Posterior cingulate gyrus (tissue), 11 donors: ENCODE results near the gene ACER3.
"Not testable (repeated sequence)": the region's sequence is repeated elsewhere in the genome, so short reads cannot be mapped to it uniquely, and the experiment has no call there.

ENCODE experiments used
- DNase-seq, 10 donors: peaks; one replicate each; pipeline versions ENCODE4 v3.0.0 to v3.0.0-alpha.2; 2020 to 2021; ENCODE audit warnings: mixed read lengths in 3 of 10
- intact Hi-C: fragments of 100-400 bp; cut with DNase I; formaldehyde crosslinking; loops from one replicate; pipeline ENCODE4 v1.15.1; 2023

The ACER3 gene

GRCh38 chr11:76835928-76836612 is 24.6 kb upstream of the ACER3 start:
- intact Hi-C loops: no loop called here
- DNase-seq: peak in 6 of 10 donors; percentile 36 to 88 (median 55)

DNA sequence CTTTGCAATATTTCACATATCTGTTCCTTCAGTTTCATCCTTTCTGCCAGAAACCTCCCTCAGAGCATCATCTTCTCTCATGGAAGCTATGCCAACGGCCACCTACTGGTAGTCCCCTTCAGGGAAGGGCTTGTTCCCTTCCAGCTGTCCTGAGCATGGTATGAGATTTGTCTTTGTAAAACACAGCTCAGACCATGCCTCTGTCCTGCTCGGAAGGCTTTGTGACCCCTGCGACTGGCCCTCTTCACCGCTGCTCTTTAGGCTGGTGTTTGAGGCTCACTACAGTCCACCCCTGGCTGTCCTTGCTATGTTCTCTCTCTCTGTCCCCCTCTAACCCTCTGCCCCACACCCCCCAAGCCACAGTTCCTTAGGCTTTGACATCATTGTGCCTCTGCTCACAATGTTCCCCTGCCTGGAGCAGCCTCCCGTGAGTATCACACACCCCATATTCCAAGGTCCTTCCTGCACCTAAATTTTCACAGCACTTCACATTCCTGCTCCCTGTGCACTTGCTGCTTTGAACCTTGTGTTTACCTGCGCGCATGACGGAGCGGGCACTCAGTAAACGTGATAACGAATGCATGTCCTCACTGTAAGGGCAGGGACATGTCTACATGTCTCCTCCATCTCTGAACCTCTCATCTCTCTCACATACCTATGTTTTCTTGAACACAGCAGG is 24.0 kb upstream of the ACER3 start:
- intact Hi-C loops: no loop called here
- DNase-seq: no peak

DNA sequence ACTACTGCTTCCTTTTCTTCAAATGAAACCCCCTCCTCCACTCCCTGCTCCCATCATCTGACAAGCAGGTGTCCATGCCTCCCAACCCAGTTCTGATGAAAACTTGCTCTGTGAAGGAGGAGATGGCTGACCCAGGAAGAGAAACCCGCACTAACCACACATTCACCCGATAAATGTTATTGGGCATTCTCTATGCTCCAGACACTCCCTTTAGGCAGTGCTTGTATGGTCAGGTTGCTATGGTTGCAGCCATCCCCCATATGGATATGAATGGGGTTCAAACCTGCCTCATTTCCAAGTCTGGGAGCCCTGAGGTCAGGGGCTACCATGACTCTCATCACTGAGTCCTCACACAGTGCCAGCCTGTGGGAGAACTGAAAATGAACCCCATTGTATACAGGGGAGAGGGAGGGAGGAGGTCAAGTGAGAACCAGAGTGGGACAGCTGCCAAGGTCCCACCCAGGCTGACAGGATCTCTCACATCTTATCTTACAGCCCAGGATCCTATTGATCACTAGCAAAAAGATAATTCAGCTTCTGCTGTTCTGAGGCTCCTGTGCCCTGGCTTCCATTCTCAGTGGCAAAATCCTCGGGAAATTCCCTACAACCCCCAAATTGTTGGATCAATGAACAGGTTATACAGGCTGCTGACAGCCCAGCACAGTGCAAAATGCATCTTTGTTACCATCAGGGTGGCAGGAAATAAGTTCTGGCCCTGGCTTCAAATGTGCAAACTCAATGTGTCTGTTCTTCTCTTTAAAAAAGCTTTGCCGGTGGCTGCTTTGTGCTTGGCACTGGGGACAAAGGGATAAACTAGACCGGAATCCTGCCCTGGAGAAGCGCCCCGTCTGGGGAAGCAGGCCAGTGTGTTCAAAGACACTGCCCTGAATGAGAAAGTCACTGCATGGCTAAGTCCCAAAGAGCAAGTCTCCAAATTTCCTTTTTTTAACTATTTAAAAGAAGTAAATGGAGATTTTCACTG is 22.7 kb upstream of the ACER3 start:
- intact Hi-C loops: no loop called here
- peak in 4 of 10 donors; percentile 22 to 85 (median 56) for DNase-seq

DNA sequence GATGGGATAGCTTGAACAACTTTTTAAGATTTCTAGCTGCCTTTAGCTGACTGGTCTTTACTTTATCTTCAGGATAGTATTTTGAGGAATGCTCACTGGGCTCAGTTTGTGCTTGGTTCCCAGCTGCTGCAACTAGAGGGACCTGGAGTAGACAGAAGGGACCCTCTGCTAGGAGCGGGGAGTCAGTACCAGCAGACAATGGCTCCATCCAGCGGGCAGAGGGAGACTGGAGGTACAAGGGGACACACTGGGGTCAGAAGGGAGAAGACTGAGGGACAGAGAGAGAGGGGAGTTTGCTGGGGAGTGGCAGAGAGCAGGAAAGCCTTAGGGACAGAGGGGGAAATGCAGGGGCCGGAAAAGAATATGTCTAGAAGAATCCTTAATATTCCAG is 22.0 kb upstream of the ACER3 start:
- DNase-seq: peak in 1 of 10 donors; percentile 59
- intact Hi-C loops: no loop called here

- DNase-seq: no peak
- intact Hi-C loops: no loop called here
These were observed 21.4 kb upstream of the ACER3 start for GRCh38 chr11:76839311-76839710.

DNA sequence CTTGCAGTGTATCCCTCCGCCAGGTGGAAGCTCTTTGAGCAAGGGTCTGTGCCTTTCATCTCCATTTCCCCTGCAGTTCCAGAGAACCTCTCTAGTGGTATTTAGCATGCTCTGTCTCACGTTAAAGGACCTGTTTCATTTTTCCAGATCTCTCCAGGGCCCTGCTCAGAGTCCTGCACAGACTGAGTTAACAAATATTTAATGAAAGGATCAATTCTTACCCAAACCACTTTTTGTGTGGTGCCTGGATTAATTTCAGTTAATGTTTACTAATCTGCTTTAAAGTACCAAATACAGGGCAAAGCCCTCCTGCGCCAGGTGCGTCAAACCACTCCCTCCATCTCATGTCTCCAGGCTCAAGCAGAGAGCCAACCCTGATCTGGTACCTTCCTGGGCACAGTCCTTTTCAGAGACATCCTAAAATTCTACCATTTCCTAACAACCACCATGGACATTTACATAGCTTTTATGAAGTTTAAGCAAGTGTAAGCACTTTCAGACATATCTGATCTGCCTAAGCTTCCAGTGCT is 18.7 kb upstream of the ACER3 start:
- no peak for DNase-seq
- intact Hi-C loops: no loop called here

- DNase-seq: no peak
These were observed 16.8 kb upstream of the ACER3 start for GRCh38 chr11:76843907-76844306.

DNA sequence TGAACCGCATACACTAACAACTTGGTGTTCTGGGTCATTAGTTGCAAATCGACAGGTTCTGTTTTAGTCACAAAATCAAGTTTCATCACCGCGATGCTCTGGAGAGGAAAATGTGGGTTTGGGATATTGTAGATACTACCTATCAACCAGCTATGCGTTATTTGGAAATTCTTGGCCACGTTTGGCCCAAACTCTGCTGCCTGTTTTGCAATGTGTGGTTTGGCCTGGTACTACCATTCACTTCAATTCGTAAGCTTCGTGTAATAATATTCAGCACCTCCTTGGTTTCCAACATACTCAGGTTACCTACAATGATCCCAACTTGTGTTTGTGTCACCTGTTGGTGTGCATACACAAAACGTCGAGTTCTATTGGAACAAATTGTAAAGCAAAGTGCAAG is 16.2 kb upstream of the ACER3 start:
- no peak for DNase-seq

More at GRCh38 chr11:76843907-76844306, 16.8 kb upstream of the ACER3 start:
- intact Hi-C loops: no loop called here

DNA sequence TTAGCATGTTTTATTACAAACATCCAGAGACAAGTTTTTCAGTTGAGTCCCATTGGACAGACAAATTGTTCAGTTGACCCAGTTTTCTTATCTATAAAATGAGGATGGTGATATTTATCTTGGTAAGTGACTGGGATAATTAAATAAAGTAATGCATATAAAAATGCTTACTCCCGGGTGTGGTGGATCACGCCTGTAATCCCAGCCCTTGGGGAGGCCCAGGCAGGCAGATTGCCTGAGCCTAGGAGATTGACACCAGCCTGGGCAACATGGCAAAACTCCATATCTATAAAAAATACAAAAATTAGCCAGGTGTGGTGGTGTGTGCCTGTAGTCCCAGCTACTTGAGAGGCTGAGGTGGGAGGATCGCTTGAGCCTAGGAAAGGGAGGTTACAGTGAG is 15.6 kb upstream of the ACER3 start:
- intact Hi-C loops: no loop called here
- no peak for DNase-seq

More for the DNA sequence above, 16.2 kb upstream of the ACER3 start:
- intact Hi-C loops: no loop called here

DNA sequence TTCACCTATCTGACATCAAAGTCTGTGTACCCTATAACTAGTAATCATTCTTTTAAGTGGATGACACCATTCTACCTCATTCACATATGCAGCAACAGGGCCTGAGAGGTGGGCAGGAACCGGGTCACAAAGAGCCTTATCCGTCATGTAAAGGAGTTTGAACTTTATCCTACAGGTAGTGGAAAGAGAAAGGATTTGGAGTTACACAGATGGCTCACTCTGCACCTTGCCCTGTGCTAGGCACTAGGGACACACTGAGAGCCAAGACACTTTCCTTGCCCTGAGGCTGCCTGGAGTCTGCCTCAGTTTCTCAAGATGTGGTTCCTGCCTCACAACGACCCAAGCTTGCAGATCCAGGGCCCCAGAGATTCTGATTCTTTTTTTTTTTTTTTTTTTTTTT is 14.3 kb upstream of the ACER3 start:
- no peak for DNase-seq
- intact Hi-C loops: no loop called here

DNA sequence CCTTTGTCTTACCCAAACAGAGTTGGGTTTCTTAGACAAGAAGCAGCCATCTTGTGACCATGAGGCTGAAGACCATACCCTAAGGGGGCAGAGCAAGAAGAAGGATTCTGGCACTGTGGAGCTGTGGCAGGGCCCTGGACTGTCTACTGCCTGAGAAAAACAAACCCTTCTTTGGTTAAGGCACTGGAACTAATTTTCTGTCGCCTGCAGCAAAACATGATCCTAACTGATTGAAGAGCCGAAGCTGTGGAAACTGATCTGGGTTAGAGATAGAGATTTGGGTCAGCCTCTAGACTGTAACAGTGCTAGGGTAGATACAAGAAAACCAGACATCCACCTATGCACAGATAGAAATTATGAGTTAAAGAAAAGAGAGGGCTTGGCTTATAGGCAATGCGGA is 11.3 kb upstream of the ACER3 start:
- DNase-seq: no peak
- intact Hi-C loops: no loop called here

GRCh38 chr11:76850130-76850529 is 10.6 kb upstream of the ACER3 start:
- intact Hi-C loops: no loop called here
- DNase-seq: no peak

GRCh38 chr11:76850815-76851214 is 9.9 kb upstream of the ACER3 start:
- DNase-seq: peak in 1 of 10 donors; percentile 62
- intact Hi-C loops: no loop called here

- DNase-seq: no peak
- intact Hi-C loops: no loop called here
These were observed 6.0 kb upstream of the ACER3 start for GRCh38 chr11:76854709-76855108.

DNA sequence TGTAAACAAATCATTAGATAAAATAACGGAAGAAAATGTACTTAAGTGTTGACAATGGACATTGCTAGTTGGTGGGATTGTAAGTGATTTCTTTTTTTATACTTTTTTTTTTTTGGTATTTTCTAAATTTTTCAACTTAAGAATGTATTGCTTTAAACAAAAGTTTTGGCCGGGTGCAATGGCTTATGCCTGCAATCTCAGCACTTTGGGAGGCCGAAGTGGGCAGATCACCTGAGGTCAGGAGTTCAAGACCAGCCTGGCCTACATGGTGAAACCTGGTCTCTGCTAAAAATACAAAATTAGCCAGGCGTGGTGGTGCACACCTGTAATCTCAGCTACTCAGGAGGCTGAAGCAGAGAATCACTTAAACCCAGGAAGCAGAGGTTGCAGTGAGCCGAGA is 5.0 kb upstream of the ACER3 start:
- peak in 1 of 10 donors; percentile 62 for DNase-seq
- intact Hi-C loops: not testable (repeated sequence)

- intact Hi-C loops: no loop called here
- no peak for DNase-seq
These were observed 4.6 kb upstream of the ACER3 start for GRCh38 chr11:76856106-76856505.

- no peak for DNase-seq
- intact Hi-C loops: no loop called here
These were observed 4.1 kb upstream of the ACER3 start for GRCh38 chr11:76856571-76856970.

DNA sequence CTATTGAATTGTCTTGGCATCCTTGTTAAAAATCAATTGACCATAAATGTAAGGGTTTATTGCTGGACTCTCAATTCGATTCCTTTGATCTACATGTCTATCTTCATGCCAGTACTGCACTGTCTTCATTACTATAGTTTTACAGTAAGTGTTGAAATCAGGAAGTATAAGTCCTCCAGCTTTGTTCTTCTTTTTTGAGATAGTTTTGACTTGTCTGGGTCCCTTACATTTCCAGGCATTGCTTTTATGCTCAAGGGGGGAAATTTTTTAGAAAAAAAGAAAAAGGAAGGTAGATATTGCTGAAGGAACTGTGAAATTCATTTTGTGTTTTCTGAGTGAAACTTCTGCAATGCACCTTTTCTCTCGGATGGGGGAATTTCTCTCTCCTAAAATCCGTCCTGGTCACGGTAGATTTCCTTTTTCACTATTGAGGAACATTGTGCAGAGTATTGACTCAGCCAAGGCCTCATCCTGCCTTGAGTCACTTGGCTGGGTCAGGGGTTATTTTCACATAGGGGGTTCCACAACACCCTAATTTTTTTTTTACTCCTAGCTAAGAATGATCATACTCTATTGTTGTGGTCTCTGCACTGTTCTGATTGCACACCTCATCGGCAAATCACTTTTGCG is 2.8 kb upstream of the ACER3 start:
- intact Hi-C loops: no loop called here
- no peak for DNase-seq

DNA sequence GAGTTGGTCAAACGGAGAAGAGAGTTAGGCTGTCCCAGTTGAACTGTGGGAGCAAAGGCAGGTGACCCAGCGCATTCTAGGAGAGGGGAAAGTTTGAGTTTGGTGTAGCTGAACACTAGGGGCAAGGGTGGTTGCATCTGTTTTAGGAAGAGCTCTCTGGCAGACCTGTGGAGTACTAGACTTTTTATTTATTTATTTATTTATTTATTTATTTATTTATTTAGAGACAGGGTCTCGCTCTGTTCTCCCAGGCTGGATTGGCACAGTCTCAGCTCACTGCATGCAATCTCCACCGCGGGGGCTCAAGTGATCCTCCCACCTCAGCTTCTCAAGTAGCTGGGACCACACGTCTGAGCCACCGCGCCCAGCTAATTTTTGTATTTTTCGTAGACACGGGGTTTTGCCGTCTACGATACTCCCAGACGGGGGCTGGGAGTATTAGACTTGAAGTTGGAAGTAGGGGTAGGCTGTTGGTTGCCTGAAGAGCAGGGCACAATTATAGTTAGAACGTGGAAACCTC is 950 bp upstream of the ACER3 start:
- DNase-seq: peak in 1 of 10 donors; percentile 73
- intact Hi-C loops: loop anchor here (2.0 to 5.0 kb wide), 2 partner anchors 52 to 59 kb away; no protein-coding TSS in a partner anchor

DNA sequence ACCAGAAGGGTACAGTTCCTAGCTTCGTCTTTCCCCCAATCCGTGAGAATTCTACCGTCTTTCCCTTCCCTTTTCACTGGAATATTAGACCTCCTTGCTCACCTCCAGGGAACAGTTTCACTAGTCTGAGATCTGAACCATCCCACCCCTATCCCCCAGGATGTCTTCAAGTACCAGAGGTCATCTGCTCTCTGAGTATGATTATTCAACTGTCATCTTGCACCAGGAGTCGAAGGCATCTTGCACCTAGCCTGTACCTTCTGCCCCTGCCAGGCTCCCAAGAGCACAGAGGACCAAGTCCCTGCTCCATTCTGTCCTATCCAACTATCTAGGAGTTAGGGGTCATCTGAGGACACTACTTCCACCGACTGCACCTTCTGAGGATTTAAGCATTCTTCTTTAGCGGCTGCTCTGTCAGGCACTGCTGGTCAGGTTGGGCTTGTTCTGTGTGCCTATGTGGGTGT is 804 bp downstream of the ACER3 start:
- intact Hi-C loops: loop anchor here (2.0 to 5.0 kb wide), 2 partner anchors 54 to 57 kb away; no protein-coding TSS in a partner anchor
- DNase-seq: no peak
